Measurements from ENCODE around the gene TWSG1.

DNA sequence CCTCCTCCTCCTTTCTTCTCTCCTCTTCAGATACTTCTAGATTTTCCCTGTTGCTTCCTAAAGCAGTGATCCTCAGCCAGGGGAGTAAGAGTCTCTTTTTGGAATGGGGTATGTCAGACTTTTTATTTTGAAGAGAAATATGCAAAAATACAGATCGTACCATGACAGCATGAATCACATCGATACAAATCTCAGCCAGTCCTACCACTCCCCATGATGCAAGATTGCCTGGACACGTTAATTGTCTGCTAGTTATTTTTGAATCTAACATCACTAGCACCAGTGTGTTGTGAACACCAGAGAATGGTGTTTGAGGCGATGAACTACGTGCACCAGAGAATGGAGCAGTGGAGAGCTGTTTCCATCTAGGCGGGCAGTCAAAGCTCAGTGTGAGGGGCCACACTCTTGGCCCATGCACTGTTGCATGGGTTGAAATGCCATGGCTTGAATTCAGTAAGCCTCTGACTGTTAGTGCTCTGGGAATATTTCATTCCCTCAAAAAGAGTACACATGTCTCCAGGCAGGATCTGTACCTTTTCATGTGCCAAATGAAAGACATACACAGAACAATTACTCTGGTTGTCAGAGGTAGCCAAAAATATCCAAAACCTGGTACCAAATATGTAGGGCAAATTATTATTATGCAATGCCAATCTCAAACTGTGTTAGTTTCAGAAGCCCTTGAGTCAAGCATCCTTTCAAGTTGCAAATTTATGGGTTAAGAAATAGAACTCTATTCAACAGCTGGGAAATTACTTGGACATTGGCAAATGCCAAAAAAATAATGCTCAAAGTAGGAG lies 94.5 kb downstream of the TWSG1 start:
- TF ChIP-seq GATA3 (IDR thresholded peaks at IDR 0.05; ENCODE audit: low read depth, low read length) = no peak
- TF ChIP-seq GATA2 (IDR thresholded peaks at IDR 0.05; ENCODE audit: low read depth, low read length) = no peak
